H1 (cell line): Measurements from ENCODE around the gene CDK4.

Source experiments
- ASH2L ChIP-seq: fragments of 200-600, 300-600 bp; sonication (generic); IDR thresholded peaks from one replicate; pipeline ENCODE4 v1.7.1; 2017; ENCODE audit warnings: low read length
- CEBPB ChIP-seq: IDR thresholded peaks from 2 replicates; pipeline ENCODE4 v1.6.1; 2012; ENCODE audit warnings: low read depth, low read length
- CREB1 ChIP-seq: IDR thresholded peaks from 2 replicates; pipeline ENCODE4 v1.6.1; 2012; ENCODE audit warnings: inconsistent platforms
- CTCF ChIP-seq, 3 experiments: IDR thresholded peaks; 1 replicate in 2 of 3; 2 replicates in 1 of 3; pipeline versions ENCODE4 v1.5.1 to v1.6.1; 2011; ENCODE audit warnings: low read length in 3 of 3, mild to moderate bottlenecking in 3 of 3, inconsistent platforms in 2 of 3, low read depth in 1 of 3, moderate library complexity in 1 of 3; ENCODE audit not compliant: insufficient read depth in 1 of 3; ENCODE audit errors: control extremely low read depth in 1 of 3
- EP300 ChIP-seq, 2 experiments: IDR thresholded peaks; 1 replicate in 1 of 2; 2 replicates in 1 of 2; pipeline ENCODE4 v1.6.1; 2011 to 2012; ENCODE audit warnings: low read depth in 2 of 2, low read length in 2 of 2, mild to moderate bottlenecking in 2 of 2, borderline replicate concordance in 1 of 2, inconsistent platforms in 1 of 2, moderate library complexity in 1 of 2
- EZH2 ChIP-seq: fragments of 200-600 bp; sonication (generic); IDR thresholded peaks from 2 replicates; pipeline ENCODE4 v1.7.1; 2012; ENCODE audit warnings: low read depth, mild to moderate bottlenecking, moderate library complexity, low read length, inconsistent platforms; ENCODE audit not compliant: severe bottlenecking
- FOSL1 ChIP-seq: IDR thresholded peaks from 2 replicates; pipeline ENCODE4 v1.6.1; 2011; ENCODE audit warnings: mild to moderate bottlenecking, low read depth, low read length, moderate library complexity; ENCODE audit not compliant: insufficient read depth
- HDAC2 ChIP-seq, 2 experiments: fragments of 300-600 bp in 1 of 2; sonication (generic) in 1 of 2; IDR thresholded peaks; 2 replicates each; pipeline ENCODE4 v1.6.1; 2011 to 2012; ENCODE audit warnings: low read depth in 2 of 2, low read length in 2 of 2, mild to moderate bottlenecking in 2 of 2, moderate library complexity in 2 of 2, borderline replicate concordance in 1 of 2, inconsistent platforms in 1 of 2
- MAFK ChIP-seq: IDR thresholded peaks from 2 replicates; pipeline ENCODE4 v1.6.1; 2012; ENCODE audit warnings: low read depth, mild to moderate bottlenecking, improper control_type of control experiment, low read length
- POLR2A ChIP-seq, 2 experiments: IDR thresholded peaks; 1 replicate in 1 of 2; 2 replicates in 1 of 2; pipeline ENCODE4 v1.6.1; 2011; ENCODE audit warnings: low read depth in 2 of 2, low read length in 2 of 2, mild to moderate bottlenecking in 2 of 2; ENCODE audit errors: control extremely low read depth in 1 of 2
- USF2 ChIP-seq: IDR thresholded peaks from 2 replicates; pipeline ENCODE4 v1.6.1; 2011; ENCODE audit warnings: low read length, improper control_type of control experiment
- YY1 ChIP-seq: IDR thresholded peaks from 2 replicates; pipeline ENCODE4 v1.6.1; 2011; ENCODE audit warnings: low read depth, mild to moderate bottlenecking, low read length

GRCh38 chr12:57793920-57794319 lies 41.8 kb upstream of the CDK4 start:
- TF ChIP-seq CTCF (IDR thresholded peaks at IDR 0.05; ENCODE audit: control extremely low read depth in 1 of 3, insufficient read depth in 1 of 3, low read depth in 1 of 3, low read length in 3 of 3) = no peak
- TF ChIP-seq EZH2 = no peak
- no peak for TF ChIP-seq POLR2A (IDR thresholded peaks at IDR 0.05; ENCODE audit: control extremely low read depth in 1 of 2, low read depth in 2 of 2, low read length in 2 of 2)
- no peak for TF ChIP-seq MAFK
- no peak for TF ChIP-seq HDAC2 (IDR thresholded peaks at IDR 0.05; ENCODE audit: borderline replicate concordance in 1 of 2, low read depth in 2 of 2, low read length in 2 of 2)
- no peak for TF ChIP-seq CREB1
- no peak for TF ChIP-seq FOSL1
- TF ChIP-seq CEBPB = no peak
- no peak for TF ChIP-seq USF2
- no peak for TF ChIP-seq ASH2L
- TF ChIP-seq EP300 (IDR thresholded peaks at IDR 0.05; ENCODE audit: borderline replicate concordance in 1 of 2, low read depth in 2 of 2, low read length in 2 of 2) = no peak
- no peak for TF ChIP-seq YY1
